Ovary (tissue), 9 donors: Measurements from ENCODE around the gene EYS. TPM values are rescaled to one million over a fixed set of nuclear protein-coding genes. Genes with fewer than 3 reads are reported as not detected.

ENCODE experiments used
- DNase-seq, 5 donors: peaks; one replicate each; pipeline ENCODE4 v3.0.0-alpha.2; 2019 to 2020
- H3K27ac ChIP-seq, 2 donors: fragments of 200-600 bp; one replicate each; pipeline versions ENCODE4 v1.5.1 to v1.8.0; 2019 to 2022
- H3K27me3 ChIP-seq: fragments of 200-600 bp; one replicate; pipeline ENCODE4 v1.8.0; 2022
- H3K36me3 ChIP-seq: fragments of 200-600 bp; sonication (generic); one replicate; pipeline ENCODE4 v1.5.1; 2019
- H3K4me1 ChIP-seq: one replicate; pipeline ENCODE4 v1.8.1; 2013; ENCODE audit warnings: mild to moderate bottlenecking, moderate library complexity; ENCODE audit not compliant: insufficient read depth
- H3K4me3 ChIP-seq: fragments of 200-600 bp; sonication (generic); one replicate; pipeline ENCODE4 v1.5.1; 2017
- H3K9me3 ChIP-seq, 2 donors: fragments of 200-600 bp in 1 of 2; sonication (generic) in 1 of 2; one replicate each; pipeline versions ENCODE4 v1.5.1 to v1.8.1; 2013 to 2019; ENCODE audit warnings: mild to moderate bottlenecking in 1 of 2, moderate library complexity in 1 of 2
- EP300 ChIP-seq: sonication (generic); formaldehyde crosslinking; IDR thresholded peaks from one replicate; pipeline ENCODE4 v1.6.1; 2017; ENCODE audit warnings: antibody characterized with exemption
- POLR2A ChIP-seq: fragments of 450-650 bp; IDR thresholded peaks from one replicate; pipeline ENCODE4 v1.6.1; 2017; ENCODE audit warnings: antibody characterized with exemption, mild to moderate bottlenecking, moderate library complexity
- WGBS, 3 donors: extraction: QIAGEN DNeasy Blood & Tissue Kit in 1 of 3; methylation state at CpG; one replicate each; pipeline versions ENCODE4 v1.1.5 to v1.1.7; 2013 to 2017; 5-methylcytosine and 5-hydroxymethylcytosine counted together
- intact Hi-C, 4 donors: fragments of 100-400 bp; cut with DNase I; formaldehyde crosslinking; loops; one replicate each; pipeline versions ENCODE4 v1.11.0 to v1.15.1; 2022 to 2023
- polyA plus RNA-seq, 2 donors: library from polyadenylated mRNA; stranded (reverse); fragments of 200-250 nt in 1 of 2; fragments of 350-450 nt in 1 of 2; fragmentation: Illumina TruSeq in 1 of 2; extraction: RNeasy Lipid Tissue Mini Kit (QIAGEN cat#74804) in 1 of 2; gene quantifications; one replicate each; pipeline ENCODE4 v1.2.3, GENCODE V29; 2013 to 2014
- total RNA-seq, 7 donors: library from RNA; depleted of rRNA in 2 of 7; stranded (reverse); fragments of >200 nt in 2 of 7; fragmentation: NEBNext Ultra II Directional in 3 of 7; extraction: Animal tissue kit (Norgen Biotek cat#: 25700) in 3 of 7; gene quantifications; one replicate each; pipeline versions ENCODE4 v1.1.0 to v1.2.4, GENCODE V29; 2016 to 2023
- TF ChIP-seq, protein P1 (sequence below), 3 donors: fragments of 450-650 bp in 2 of 3; fragments of 200-600 bp in 1 of 3; IDR thresholded peaks; one replicate each; pipeline versions ENCODE4 v1.5.1 to v1.8.0; 2016 to 2022; ENCODE audit warnings: antibody characterized with exemption in 3 of 3, mild to moderate bottlenecking in 1 of 3
- donor health status: DM: no; HTN: no; CAD: no; lungs with moderate emphysema.
- donor health status: DM: no; HTN: no; CAD: no.
- donor health status: Bipolar disorder and iron deficiency.
- donor health status: DM: yes; HTN: yes; CAD: no.
- donor health status: DM: no; HTN: no; CAD: no.
- donor health status: DM: yes; HTN: yes; CAD: no.

EYS gene
- total and polyA plus RNA-seq, 9 donors, result under 0.01 to 0.03 (median 0.01) TPM; not detected in 6

DNA sequence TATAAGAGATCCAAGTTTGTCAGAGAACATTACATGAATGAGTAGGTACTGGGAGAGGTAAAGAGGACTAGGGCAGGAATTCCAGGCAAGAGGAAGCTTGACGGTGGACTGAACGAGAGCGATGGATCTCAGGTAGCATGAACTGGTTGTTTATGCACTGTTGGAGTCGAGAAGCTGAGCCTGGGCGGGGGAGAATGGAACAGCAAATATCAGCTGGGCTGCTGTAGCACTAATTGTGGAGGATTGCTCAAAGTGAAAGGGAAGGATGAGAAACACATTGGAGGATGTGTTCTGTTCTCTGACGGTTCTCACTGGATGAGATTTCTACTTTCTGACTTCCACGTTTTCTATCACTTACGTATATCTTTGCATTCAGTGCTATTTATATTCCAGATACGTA lies 1907.2 kb downstream of the EYS start:
- Histone ChIP-seq H3K27ac (no peak overlapping the region), H3K9me3 (no peaks in the 10 kb centered on the region), H3K4me3 (no peak overlapping the region), H3K4me1 (no peaks in the 10 kb centered on the region), H3K27me3 (no peaks in the 10 kb centered on the region), H3K36me3 (no peaks in the 10 kb centered on the region)
- no peak for DNase-seq
- TF ChIP-seq, protein P1, sequence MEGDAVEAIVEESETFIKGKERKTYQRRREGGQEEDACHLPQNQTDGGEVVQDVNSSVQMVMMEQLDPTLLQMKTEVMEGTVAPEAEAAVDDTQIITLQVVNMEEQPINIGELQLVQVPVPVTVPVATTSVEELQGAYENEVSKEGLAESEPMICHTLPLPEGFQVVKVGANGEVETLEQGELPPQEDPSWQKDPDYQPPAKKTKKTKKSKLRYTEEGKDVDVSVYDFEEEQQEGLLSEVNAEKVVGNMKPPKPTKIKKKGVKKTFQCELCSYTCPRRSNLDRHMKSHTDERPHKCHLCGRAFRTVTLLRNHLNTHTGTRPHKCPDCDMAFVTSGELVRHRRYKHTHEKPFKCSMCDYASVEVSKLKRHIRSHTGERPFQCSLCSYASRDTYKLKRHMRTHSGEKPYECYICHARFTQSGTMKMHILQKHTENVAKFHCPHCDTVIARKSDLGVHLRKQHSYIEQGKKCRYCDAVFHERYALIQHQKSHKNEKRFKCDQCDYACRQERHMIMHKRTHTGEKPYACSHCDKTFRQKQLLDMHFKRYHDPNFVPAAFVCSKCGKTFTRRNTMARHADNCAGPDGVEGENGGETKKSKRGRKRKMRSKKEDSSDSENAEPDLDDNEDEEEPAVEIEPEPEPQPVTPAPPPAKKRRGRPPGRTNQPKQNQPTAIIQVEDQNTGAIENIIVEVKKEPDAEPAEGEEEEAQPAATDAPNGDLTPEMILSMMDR (IDR thresholded peaks at IDR 0.05), result no peak
- TF ChIP-seq POLR2A, result no peak
- no peak for TF ChIP-seq EP300
- intact Hi-C loops, result no loop called here
- WGBS, 3 donors, result 71 to 77% (median 77%) methylated on average over 9 of the region's 9 CpGs

DNA sequence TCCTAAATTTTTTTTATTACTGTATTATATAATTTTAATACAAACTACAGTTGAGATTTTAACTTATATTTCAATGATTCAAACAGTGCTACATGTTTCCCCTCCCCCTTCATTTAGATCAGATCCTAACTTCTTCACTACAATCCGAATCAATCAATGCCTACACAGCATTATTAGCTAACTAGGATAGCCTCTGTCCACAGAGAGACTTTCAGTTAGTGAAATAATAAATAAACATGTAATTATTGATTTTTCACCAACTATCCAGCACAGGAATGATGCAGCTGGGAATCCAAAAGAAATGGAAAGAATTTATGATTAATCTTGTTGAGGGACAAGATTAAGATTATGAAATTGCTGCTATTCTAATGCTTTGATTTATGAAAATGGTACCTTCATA lies 1907.7 kb downstream of the EYS start:
- Histone ChIP-seq H3K36me3 (no peaks in the 10 kb centered on the region), H3K27me3 (no peaks in the 10 kb centered on the region), H3K27ac (no peak overlapping the region), H3K4me1 (no peaks in the 10 kb centered on the region), H3K9me3 (no peaks in the 10 kb centered on the region), H3K4me3 (no peak overlapping the region)
- intact Hi-C loops, result no loop called here
- no peak for DNase-seq
- TF ChIP-seq EP300 (no peak), POLR2A (no peak)
- TF ChIP-seq, protein P1 (IDR thresholded peaks at IDR 0.05), result no peak
- WGBS, 3 donors, result 84 to 92% (median 90%) methylated on average over 1 of the region's 1 CpG

DNA sequence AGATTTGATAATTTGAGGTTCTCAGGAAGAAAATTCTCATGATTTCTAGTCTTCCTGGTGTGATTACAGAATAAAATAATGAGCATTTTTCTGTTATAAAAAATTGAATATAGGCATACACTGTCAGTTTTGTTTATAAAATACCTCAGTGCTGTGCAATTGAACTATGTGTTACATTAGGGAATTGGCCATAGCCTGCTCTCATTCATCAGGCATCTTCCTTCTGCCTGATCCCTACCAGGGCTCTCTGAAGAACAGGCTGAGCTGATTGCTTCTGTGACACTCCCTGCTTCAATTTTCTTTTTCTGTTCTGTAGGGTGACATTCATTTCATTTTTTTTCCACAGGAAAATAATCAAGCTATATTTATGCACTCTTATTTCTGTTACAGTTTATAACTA lies 1908.6 kb downstream of the EYS start:
- DNase-seq, result no peak
- Histone ChIP-seq H3K4me1 (no peaks in the 10 kb centered on the region), H3K9me3 (no peaks in the 10 kb centered on the region), H3K27ac (no peak overlapping the region), H3K36me3 (no peaks in the 10 kb centered on the region), H3K27me3 (no peaks in the 10 kb centered on the region), H3K4me3 (no peak overlapping the region)
- no peak for TF ChIP-seq EP300
- TF ChIP-seq, protein P1 (IDR thresholded peaks at IDR 0.05), result no peak
- TF ChIP-seq POLR2A, result no peak
- intact Hi-C loops, result no loop called here

DNA sequence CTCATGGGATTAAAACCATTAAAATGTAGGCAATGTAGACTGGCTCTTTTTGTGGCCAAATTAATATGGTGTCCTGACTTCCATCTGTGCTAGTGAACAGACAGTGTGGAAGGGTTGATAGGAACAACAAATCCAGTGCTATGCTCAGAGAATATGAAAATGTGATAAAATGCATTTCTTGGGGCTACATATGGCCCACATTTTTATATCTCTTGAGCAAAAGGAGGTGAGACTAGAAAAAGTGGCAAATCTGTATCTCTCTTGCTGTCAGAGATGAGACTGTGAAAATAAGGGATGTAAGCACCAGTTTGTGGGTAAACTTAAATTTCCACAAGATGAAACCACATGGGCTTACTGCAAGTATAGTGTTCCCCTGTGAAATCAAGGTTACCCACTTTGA lies 1909.3 kb downstream of the EYS start:
- Histone ChIP-seq H3K4me1 (no peaks in the 10 kb centered on the region), H3K4me3 (no peak overlapping the region), H3K9me3 (no peaks in the 10 kb centered on the region), H3K27me3 (no peaks in the 10 kb centered on the region), H3K36me3 (no peaks in the 10 kb centered on the region), H3K27ac (no peak overlapping the region)
- TF ChIP-seq, protein P1 (IDR thresholded peaks at IDR 0.05), result no peak
- TF ChIP-seq EP300 (no peak), POLR2A (no peak)
- intact Hi-C loops, result no loop called here
- DNase-seq, result no peak

DNA sequence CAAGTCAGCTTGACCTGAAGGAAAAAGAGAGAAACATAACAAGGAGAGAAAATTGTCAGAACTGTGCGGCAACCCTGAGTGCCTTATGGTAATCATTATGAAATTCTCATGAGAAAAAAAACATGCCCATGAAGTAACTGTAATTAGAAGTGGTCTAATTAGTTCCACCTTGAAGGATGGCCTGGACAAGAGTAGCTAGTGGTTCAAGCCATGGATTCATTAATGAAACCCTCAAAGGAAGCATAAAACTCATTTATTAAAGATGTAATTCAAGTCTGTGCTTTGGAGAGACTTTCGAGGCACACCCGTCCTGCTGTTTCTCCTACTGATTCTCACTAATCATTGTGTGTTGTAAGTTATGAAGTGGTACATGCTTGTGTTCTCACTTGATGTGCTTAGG lies 1911.2 kb downstream of the EYS start:
- H3K4me3 ChIP-seq, result no peak overlapping the region
- TF ChIP-seq, protein P1 (IDR thresholded peaks at IDR 0.05), result no peak
- TF ChIP-seq EP300 (no peak), POLR2A (no peak)
- intact Hi-C loops, result no loop called here
- no peaks in the 10 kb centered on the region for H3K4me1 ChIP-seq
- H3K27ac ChIP-seq, result no peak overlapping the region
- H3K36me3 ChIP-seq, result no peaks in the 10 kb centered on the region
- H3K27me3 ChIP-seq, result no peaks in the 10 kb centered on the region
- DNase-seq, result no peak
- WGBS, 3 donors, result 84 to 93% (median 88%) methylated on average over 3 of the region's 3 CpGs
- no peaks in the 10 kb centered on the region for H3K9me3 ChIP-seq
